ENCODE data around the gene SRPK2.

Gene SRPK2

DNA sequence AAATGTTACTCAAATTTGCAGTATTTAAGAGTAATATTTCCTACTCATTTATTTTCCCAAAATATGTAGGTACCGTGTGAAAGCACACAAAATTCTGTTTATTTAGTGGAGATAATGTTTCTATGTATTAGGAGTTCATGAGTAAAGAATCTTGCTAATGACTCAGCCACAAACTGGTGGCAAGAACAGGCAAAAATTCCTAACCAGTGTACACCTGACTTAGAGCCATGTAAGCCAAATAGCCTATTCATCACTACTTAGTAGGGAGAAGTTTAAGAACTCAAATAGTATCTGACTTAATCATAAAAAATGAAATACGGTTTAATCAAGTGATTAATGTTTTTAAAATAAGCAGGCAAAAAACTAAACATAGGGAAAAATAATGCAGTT lies 169.0 kb downstream of the SRPK2 start:
- TF ChIP-seq, protein P1, sequence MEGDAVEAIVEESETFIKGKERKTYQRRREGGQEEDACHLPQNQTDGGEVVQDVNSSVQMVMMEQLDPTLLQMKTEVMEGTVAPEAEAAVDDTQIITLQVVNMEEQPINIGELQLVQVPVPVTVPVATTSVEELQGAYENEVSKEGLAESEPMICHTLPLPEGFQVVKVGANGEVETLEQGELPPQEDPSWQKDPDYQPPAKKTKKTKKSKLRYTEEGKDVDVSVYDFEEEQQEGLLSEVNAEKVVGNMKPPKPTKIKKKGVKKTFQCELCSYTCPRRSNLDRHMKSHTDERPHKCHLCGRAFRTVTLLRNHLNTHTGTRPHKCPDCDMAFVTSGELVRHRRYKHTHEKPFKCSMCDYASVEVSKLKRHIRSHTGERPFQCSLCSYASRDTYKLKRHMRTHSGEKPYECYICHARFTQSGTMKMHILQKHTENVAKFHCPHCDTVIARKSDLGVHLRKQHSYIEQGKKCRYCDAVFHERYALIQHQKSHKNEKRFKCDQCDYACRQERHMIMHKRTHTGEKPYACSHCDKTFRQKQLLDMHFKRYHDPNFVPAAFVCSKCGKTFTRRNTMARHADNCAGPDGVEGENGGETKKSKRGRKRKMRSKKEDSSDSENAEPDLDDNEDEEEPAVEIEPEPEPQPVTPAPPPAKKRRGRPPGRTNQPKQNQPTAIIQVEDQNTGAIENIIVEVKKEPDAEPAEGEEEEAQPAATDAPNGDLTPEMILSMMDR (IDR thresholded peaks at IDR 0.05; ENCODE audit: low read depth, low read length): no peak
- Histone ChIP-seq H3K4me1 (peaks cover 5% of the 10 kb centered on the region; the same call in 1 of the 2 replicates), H3K27me3 (no peaks in the 10 kb centered on the region), H3K9me3 (no peaks in the 10 kb centered on the region), H3K36me3 (no peaks in the 10 kb centered on the region), H3K4me3 (ENCODE audit: low read depth, low read length) (no peak overlapping the region)
- DNase-seq: no peak

DNA sequence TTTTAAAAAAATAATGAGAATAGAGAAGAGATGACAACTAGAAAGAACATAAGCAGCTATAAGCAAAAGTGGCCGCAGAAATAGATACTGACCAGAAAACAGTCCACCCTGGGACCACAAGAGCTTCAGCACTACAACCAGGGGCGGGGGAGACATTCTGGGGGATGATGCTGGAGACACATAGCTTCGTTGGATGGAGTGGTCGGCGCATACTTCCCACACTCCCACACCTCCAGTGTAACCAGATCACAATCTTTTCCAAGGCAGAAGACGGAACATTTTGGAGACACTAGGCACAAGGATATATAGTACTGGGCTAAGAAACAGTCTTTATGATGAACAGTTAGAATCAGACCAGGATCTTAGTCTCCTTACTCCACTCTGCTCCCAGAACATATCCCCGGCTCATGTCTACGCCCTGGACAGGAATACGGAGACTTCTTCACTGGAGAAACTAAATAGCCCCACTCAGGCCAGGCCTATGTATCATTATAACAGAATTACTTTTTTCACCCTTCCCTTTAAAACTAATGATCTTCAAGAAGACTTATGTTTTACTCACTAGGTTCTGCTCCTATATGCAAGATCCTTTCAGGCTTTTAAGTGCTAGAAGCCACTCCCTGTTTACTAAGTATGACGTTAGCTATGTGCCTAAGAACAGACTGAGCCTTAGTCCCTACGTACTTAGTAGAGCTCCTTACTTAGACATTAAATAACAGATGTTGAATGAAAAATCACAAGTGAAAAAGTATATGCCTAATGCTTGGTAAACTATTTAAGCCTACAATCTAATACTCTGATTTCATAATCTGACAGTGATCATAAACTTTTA lies 169.6 kb downstream of the SRPK2 start:
- no peak overlapping the region for H3K4me3 ChIP-seq (ENCODE audit: low read depth, low read length)
- H3K36me3 ChIP-seq: no peaks in the 10 kb centered on the region
- no peak for DNase-seq
- peaks cover 5% of the 10 kb centered on the region; the same call in 1 of the 2 replicates for H3K4me1 ChIP-seq
- H3K9me3 ChIP-seq: no peaks in the 10 kb centered on the region
- TF ChIP-seq, protein P1 (IDR thresholded peaks at IDR 0.05; ENCODE audit: low read depth, low read length): no peak
- no peaks in the 10 kb centered on the region for H3K27me3 ChIP-seq

DNA sequence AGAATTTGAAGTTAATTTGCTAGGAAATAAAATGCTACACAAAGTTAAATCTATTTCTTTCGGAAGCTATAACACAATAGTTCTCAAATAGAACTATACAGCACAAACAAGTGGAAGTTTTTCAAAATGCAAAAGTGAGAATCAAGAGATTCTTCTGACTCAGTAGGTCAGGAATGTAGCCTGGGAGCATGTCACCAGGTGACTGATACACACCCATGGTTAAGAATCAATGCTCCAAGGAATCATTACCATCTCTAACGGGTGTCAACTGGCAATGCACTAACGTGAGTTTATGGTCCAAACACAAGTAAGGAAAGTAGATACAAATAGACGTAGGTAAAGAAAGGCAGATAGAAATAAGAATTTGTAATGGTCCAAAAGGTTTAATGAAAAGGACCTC lies 170.5 kb downstream of the SRPK2 start:
- Histone ChIP-seq H3K4me1 (peaks cover 5% of the 10 kb centered on the region; the same call in 1 of the 2 replicates), H3K4me3 (ENCODE audit: low read depth, low read length) (no peak overlapping the region), H3K9me3 (no peaks in the 10 kb centered on the region), H3K27me3 (no peaks in the 10 kb centered on the region), H3K36me3 (no peaks in the 10 kb centered on the region)
- TF ChIP-seq, protein P1 (IDR thresholded peaks at IDR 0.05; ENCODE audit: low read depth, low read length): no peak
- no peak for DNase-seq

DNA sequence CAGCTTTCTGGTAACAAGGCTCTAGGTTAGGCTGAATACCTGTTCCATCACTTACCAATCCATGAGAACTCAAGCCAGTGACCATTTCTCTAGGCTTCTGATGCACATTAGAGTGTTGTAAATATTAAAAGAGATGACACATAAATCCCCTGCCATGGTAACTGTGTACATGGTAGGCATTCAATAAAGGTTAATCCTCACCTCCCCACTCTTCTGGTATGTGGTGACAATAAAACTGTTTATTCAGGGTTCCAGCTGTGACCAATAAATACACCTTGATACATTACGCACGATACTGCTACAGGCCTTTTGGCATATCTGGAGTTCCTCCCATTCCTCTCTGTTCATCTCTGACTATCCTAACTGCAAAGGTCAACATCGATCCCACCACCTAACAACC lies 171.9 kb downstream of the SRPK2 start:
- Histone ChIP-seq H3K9me3 (no peaks in the 10 kb centered on the region), H3K4me1 (peaks cover 5% of the 10 kb centered on the region; the same call in 1 of the 2 replicates), H3K4me3 (ENCODE audit: low read depth, low read length) (no peak overlapping the region), H3K27me3 (no peaks in the 10 kb centered on the region), H3K36me3 (no peaks in the 10 kb centered on the region)
- TF ChIP-seq, protein P1 (IDR thresholded peaks at IDR 0.05; ENCODE audit: low read depth, low read length): no peak
- DNase-seq: no peak

DNA sequence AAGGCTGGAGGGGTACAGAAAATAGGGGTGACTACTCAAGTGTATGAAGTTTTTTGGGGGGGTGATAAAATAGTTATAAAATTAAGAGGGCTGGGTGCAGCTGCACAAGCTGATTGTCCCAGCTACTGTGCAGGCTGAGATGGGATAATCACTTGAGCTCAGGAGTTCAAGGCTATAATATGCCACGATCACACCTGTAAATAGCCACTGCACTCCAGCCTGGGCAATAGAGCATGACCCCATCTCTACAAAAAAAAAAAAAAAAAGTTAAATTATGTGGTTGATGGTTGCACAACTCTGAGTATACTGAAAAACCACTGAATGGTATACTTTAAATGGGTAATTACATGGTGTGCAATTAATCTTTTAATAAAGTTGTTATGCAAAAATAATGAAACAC lies 172.9 kb downstream of the SRPK2 start:
- no peak for DNase-seq
- Histone ChIP-seq H3K36me3 (no peaks in the 10 kb centered on the region), H3K4me3 (ENCODE audit: low read depth, low read length) (no peak overlapping the region), H3K9me3 (no peaks in the 10 kb centered on the region), H3K27me3 (no peaks in the 10 kb centered on the region), H3K4me1 (peaks cover 7% of the 10 kb centered on the region; the same call in 1 of the 2 replicates)
- TF ChIP-seq, protein P1 (IDR thresholded peaks at IDR 0.05; ENCODE audit: low read depth, low read length): no peak

DNA sequence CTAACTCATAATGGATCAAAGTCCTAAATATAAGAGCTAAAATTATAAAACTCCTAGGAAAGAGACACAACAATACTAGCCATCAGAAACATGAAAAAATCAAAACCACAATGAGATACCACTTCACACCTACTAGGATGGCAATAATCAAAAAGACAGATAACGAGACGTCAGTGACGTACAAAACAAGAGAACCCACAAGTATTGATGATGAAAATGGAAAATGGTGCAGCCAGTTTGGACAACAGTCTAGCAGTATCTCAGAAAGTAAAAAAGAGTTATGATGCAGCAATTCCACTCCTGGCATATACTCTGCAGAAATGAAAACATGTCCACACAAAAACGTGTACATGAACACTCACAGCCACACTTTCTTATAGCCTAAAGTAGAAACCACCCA lies 173.5 kb downstream of the SRPK2 start:
- Histone ChIP-seq H3K27me3 (no peaks in the 10 kb centered on the region), H3K4me3 (ENCODE audit: low read depth, low read length) (no peak overlapping the region), H3K36me3 (no peaks in the 10 kb centered on the region), H3K9me3 (no peaks in the 10 kb centered on the region), H3K4me1 (peaks cover 12% of the 10 kb centered on the region)
- DNase-seq: no peak
- TF ChIP-seq, protein P1 (IDR thresholded peaks at IDR 0.05; ENCODE audit: low read depth, low read length): no peak
